SW480 (cell line): ENCODE results near the gene CLDN7.

Source experiments
- DNase-seq: peaks from one replicate; pipeline ENCODE4 v3.0.0-alpha.2; 2016; ENCODE audit warnings: low spot score

CLDN7 gene

GRCh38 chr17:7262192-7262934 lies at the start of gene CLDN7:
TSS of gene CLDN7 (minus strand) at chr17:7262478. CDS start at chr17:7262043, 435 bp downstream.
- DNase-seq: peak; percentile 91

DNA sequence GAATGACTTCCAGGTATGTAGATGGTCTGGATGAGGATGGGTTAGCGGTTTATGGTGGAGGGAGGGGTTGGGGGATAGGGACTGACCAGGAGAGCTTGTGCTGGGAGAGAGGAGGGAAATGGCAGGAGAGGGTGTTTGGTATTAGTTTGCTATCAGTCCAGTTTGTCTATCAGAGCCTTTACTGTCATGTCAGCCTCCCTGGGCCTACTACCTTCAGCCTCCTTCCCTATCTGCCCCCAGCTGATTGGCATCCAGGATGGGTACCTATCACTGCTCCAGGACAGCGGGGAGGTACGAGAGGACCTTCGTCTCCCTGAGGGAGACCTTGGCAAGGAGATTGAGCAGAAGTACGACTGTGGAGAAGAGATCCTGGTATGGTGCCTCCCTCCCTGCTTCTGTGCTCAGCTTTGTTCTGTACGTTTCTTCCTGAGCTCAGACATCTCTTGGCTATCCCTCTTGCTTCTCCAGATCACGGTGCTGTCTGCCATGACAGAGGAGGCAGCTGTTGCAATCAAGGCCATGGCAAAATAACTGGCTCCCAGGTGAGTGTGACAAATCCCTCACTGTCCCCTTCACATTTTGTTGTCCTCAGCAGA lies 48.9 kb upstream of the CLDN7 start:
- no peak for DNase-seq

DNA sequence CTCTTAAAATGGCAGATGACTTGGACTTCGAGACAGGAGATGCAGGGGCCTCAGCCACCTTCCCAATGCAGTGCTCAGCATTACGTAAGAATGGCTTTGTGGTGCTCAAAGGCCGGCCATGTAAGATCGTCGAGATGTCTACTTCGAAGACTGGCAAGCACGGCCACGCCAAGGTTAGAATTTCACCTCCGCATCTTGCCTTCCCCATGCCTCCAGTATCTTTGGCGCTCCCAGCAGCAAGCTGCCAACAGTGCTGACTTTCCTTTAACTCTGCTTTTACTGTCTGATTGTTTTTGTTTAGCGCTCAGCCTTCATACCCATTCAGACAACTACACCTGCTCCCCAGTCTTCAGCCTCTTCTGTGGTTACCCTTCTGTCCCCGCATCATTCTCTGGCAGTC lies 47.4 kb upstream of the CLDN7 start:
- no peak for DNase-seq

DNA sequence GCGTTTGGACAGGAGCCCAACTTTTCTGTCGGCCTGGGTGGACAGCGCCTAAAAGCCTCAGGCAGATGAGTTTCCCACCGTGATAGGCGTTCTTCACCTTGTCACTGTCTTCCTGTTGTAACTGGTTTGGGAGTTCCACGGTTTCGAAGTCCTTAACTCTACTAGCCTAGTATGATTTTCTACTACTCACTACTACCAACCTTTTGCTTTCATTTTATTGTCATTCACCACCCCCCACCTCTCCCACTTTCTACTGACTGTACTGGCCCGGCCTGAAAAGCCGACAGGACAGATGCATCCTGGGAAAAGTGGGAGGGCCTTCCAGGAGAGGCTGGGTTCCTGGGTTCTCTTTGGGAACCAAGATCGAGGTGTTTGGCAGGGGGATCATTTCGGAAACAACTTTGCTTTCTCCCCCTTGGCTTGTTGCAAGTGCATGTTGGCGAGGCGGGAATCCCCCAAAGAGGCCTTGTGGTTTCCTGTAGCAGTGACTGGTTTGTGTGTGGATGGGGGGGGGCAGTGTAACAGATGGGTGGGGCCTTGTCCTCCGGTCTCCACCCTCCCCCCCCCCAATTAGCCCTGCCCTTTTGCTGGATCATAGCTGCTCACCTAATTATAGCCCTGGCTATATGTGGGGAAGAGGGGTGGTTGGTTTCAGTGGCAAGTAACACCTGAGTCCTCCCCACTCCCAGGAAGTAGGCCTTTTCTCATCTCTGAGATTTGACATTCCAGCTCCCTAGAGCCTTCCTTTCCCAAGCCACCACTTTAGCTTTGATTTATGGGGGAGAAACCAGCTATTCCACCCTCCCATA lies 46.6 kb upstream of the CLDN7 start:
- DNase-seq: peak; percentile 81

GRCh38 chr17:7307686-7308624 lies 45.7 kb upstream of the CLDN7 start:
- DNase-seq: peak; percentile 16

- peak; percentile 99 for DNase-seq
Measured at GRCh38 chr17:7306911-7307685, 44.8 kb upstream of the CLDN7 start, which contains the start of gene EIF5A. TSS of gene EIF5A (plus strand) at chr17:7307628. CDS start at chr17:7309636, 2,008 bp downstream.

- no peak for DNase-seq
Measured at GRCh38 chr17:7304179-7304578, 41.9 kb upstream of the CLDN7 start.

- DNase-seq: peak; percentile 87
Measured at GRCh38 chr17:7296189-7296861, 34.0 kb upstream of the CLDN7 start.

- peak; percentile 77 for DNase-seq
Measured at GRCh38 chr17:7295230-7296180, 33.2 kb upstream of the CLDN7 start.

- DNase-seq: peak; percentile 96
Measured at GRCh38 chr17:7294614-7295153, 32.4 kb upstream of the CLDN7 start, which contains the start of gene YBX2. TSS of gene YBX2 (minus strand) at chr17:7294639. CDS start at chr17:7294500, 139 bp downstream.

DNA sequence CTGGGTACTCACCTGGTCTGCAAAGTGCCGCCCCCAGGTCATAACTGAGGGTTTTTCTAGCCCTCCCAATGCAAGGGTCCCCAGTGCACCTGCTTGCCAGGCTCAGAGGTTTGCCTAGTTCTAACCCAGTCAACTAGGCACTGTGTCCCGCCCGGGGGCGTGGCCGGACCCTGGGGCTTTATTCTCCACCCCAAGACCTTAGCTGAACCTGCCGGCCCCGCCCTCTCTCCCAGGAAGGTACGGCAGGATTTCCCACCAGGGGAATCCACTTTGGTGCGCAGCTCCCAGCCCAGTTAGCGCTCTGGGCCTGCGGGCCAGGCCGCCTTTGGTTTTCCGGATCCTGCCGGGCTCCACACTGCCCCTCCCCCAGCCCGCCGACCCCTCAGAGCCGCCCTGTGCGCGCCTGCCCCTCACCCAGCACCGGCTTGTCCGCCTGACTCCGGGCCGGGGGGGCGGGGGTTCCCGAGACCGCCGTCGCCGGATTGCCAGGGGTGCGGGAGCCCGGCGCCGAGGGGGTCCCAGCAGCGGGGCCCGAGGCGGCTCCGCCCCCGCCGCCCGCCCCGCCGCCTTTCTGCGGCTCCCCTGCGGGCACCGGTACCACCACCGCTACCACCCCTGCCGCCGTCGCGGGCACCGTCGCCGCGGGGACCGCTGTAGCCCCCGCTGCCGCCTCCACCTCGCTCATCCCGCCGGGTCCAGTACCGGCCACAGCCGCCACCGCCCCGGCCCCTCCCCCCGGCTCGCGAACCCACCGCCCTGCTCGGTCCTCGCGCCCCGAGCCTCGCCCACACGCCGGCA lies 31.7 kb upstream of the CLDN7 start:
- peak; percentile 88 for DNase-seq

GRCh38 chr17:7293159-7293558 lies 30.9 kb upstream of the CLDN7 start:
- no peak for DNase-seq

DNA sequence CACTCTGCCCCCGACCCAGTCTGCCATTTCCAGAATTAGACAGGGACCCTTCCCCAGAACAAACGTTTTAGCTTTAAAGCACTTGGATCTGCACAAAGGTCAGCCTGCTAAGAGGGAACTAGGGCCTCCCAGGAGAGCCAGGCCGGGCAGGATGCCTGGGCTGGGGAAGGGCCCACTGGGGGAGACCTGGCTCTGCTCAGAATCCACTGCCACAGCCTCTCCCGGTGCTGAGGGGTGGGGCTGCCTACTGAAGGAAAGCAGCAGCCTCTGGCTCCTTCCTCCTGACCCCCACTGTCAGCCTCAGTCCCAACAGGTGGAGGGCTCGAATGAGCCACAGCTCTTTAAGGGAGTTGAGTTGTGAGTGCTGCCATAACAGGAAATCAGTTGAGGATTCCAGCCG lies 30.5 kb upstream of the CLDN7 start:
- DNase-seq: no peak

DNA sequence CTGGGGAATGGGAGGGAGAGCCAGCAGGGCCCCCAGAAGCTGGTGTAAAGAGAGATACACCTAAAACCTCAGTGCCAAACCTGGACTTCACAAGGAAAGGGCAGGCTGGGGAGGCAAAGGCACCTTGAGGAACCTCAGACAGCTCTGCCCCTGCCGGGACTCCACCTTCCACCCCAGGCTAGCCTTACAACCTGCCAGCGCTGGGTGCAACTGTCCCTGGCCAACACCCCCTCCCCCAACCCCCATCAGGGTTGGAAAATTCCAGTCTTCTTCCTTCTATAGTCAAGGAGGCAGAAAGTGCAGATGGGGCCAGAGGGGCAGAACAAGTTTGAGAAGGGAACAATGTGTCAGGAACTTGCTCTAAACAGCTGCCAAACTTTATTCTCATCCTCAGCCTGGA lies 29.9 kb upstream of the CLDN7 start:
- DNase-seq: no peak

- DNase-seq: no peak
Measured at GRCh38 chr17:7290685-7291084, 28.4 kb upstream of the CLDN7 start.

DNA sequence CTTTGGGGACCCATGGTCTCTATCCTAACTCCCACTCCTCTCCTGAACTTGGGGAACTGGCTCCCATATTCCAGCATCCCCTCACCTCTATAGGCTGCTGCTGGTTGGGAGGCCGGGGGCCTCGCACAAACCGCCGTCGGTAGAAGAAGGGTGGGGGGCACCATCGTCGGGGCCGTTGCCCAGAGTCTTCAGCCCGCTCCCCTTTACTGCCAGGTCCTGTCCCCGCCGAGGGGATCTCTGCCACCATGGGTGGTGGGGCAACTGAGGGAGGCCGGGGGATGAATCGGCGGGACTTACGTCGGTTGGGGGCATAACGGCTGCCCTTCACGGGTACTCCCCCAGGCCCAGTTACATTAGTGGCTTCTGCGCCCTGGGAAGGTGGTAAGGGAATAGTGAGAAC lies 27.9 kb upstream of the CLDN7 start:
- no peak for DNase-seq

- DNase-seq: no peak
Measured at GRCh38 chr17:7289256-7290032, 27.2 kb upstream of the CLDN7 start.
